ENCODE data around the gene GOSR1.
"Not testable (repeated sequence)": the region's sequence is repeated elsewhere in the genome, so short reads cannot be mapped to it uniquely, and the experiment has no call there.

- not testable (repeated sequence) for TF ChIP-seq CTCF, POLR2A (IDR thresholded peaks at IDR 0.05)
Observed at GRCh38 chr17:30446640-30447039, 30.6 kb upstream of the GOSR1 start.
